B cell (primary cell): ENCODE results near the gene PDE10A.

Experiments used
- CTCF ChIP-seq: fragments of 200-600 bp; IDR thresholded peaks from one replicate; pipeline ENCODE4 v1.8.0; 2022; ENCODE audit warnings: antibody characterized with exemption, mild to moderate bottlenecking
- EZH2 ChIP-seq: IDR thresholded peaks from 2 replicates; pipeline ENCODE4 v1.6.1; 2012; ENCODE audit warnings: borderline replicate concordance, low read depth, mild to moderate bottlenecking, moderate library complexity, low read length; ENCODE audit not compliant: insufficient read depth, poor library complexity, severe bottlenecking

GRCh38 chr6:165637586-165637985, 25.5 kb downstream of the PDE10A start:
- TF ChIP-seq CTCF = no peak
- no peak for TF ChIP-seq EZH2
